HEK293T (cell line): ENCODE results near the gene MAP3K20.
A peak's percentile ranks its signal among the peaks of the same experiment; 100 is the strongest.

Experiments used
- CTCF ChIA-PET: fragments of 350-600 bp; formaldehyde crosslinking; extraction: SDS; loops from one replicate; lab custom pipeline; 2021; ENCODE audit warnings: antibody characterized with exemption, inconsistent platforms; lab: Yijun Ruan, JAX
- POLR2A ChIA-PET: fragments of 350-600 bp; formaldehyde crosslinking; extraction: SDS; loops from one replicate; lab custom pipeline; 2020; ENCODE audit warnings: antibody characterized with exemption, inconsistent platforms; lab: Yijun Ruan, JAX
- DNase-seq: peaks from one replicate; pipeline ENCODE4 v3.0.0; 2012; ENCODE audit warnings: mixed read lengths; ENCODE audit errors: extremely low spot score
- ARNT ChIP-seq: fragments of 450-650 bp; IDR thresholded peaks from 2 replicates; pipeline ENCODE4 v1.6.1; 2017; ENCODE audit warnings: mild to moderate bottlenecking
- BHLHE40 ChIP-seq: fragments of 450-650 bp; IDR thresholded peaks from 2 replicates; pipeline ENCODE4 v1.6.1; 2016; ENCODE audit warnings: mild to moderate bottlenecking, moderate library complexity, borderline replicate concordance
- CTBP1 ChIP-seq: fragments of 450-650 bp; IDR thresholded peaks from 2 replicates; pipeline ENCODE4 v1.6.1; 2016; ENCODE audit warnings: borderline replicate concordance
- ELF4 ChIP-seq: fragments of 450-650 bp; IDR thresholded peaks from 2 replicates; pipeline ENCODE4 v1.6.1; 2017; ENCODE audit warnings: antibody characterized with exemption
- FOXA1 ChIP-seq: fragments of 450-650 bp; IDR thresholded peaks from 2 replicates; pipeline ENCODE4 v1.6.1; 2016; ENCODE audit warnings: mild to moderate bottlenecking
- FOXK2 ChIP-seq: fragments of 450-650 bp; IDR thresholded peaks from 2 replicates; pipeline ENCODE4 v1.6.1; 2016; ENCODE audit warnings: mild to moderate bottlenecking
- FOXM1 ChIP-seq: fragments of 450-650 bp; IDR thresholded peaks from 2 replicates; pipeline ENCODE4 v1.6.1; 2017; ENCODE audit warnings: mild to moderate bottlenecking, borderline replicate concordance
- HDGF ChIP-seq: fragments of 450-650 bp; IDR thresholded peaks from 2 replicates; pipeline ENCODE4 v1.6.1; 2017; ENCODE audit warnings: antibody characterized with exemption, borderline replicate concordance
- L3MBTL2 ChIP-seq: fragments of 450-650 bp; conservative IDR thresholded peaks from 2 replicates; pipeline ENCODE4 v1.6.1; 2016; ENCODE audit warnings: mild to moderate bottlenecking
- LEF1 ChIP-seq: fragments of 450-650 bp; IDR thresholded peaks from 2 replicates; pipeline ENCODE4 v1.6.1; 2017; ENCODE audit warnings: mild to moderate bottlenecking, borderline replicate concordance
- NFRKB ChIP-seq: fragments of 450-650 bp; IDR thresholded peaks from 2 replicates; pipeline ENCODE4 v1.6.1; 2016; ENCODE audit warnings: mild to moderate bottlenecking, moderate library complexity
- PKNOX1 ChIP-seq: fragments of 450-650 bp; IDR thresholded peaks from 2 replicates; pipeline ENCODE4 v1.6.1; 2016
- SP1 ChIP-seq: fragments of 450-650 bp; IDR thresholded peaks from 2 replicates; pipeline ENCODE4 v1.6.1; 2017
- SUZ12 ChIP-seq: fragments of 450-650 bp; IDR thresholded peaks from 2 replicates; pipeline ENCODE4 v1.6.1; 2016; ENCODE audit warnings: mild to moderate bottlenecking
- TARDBP ChIP-seq: fragments of 450-650 bp; IDR thresholded peaks from 2 replicates; pipeline ENCODE4 v1.6.1; 2016
- ZNF384 ChIP-seq: fragments of 450-650 bp; IDR thresholded peaks from 2 replicates; pipeline ENCODE4 v1.6.1; 2016

Gene MAP3K20

GRCh38 chr2:173215316-173215715 is 139.7 kb downstream of the MAP3K20 start:
- POLR2A ChIA-PET = no interaction called here
- DNase-seq = no peak
- CTCF ChIA-PET = no interaction called here
- TF ChIP-seq FOXA1 (no peak), BHLHE40 (no peak), NFRKB (no peak), PKNOX1 (no peak), HDGF (no peak), ELF4 (no peak), L3MBTL2 (no peak), TARDBP (no peak), ARNT (no peak), SUZ12 (no peak), LEF1 (no peak), FOXM1 (no peak), CTBP1 (no peak), ZNF384 (no peak), FOXK2 (no peak), SP1 (no peak)

- CTCF ChIA-PET = no interaction called here
- DNase-seq = no peak
Measured at GRCh38 chr2:173216051-173216450, 140.4 kb downstream of the MAP3K20 start.

GRCh38 chr2:173216668-173217067 is 141.0 kb downstream of the MAP3K20 start:
- POLR2A ChIA-PET = no interaction called here
- DNase-seq = no peak
- TF ChIP-seq FOXM1 (no peak), CTBP1 (no peak), PKNOX1 (no peak), ELF4 (no peak), FOXA1 (no peak), L3MBTL2 (no peak), ZNF384 (no peak), BHLHE40 (no peak), LEF1 (no peak), ARNT (no peak), SUZ12 (no peak), SP1 (no peak), TARDBP (no peak), NFRKB (no peak), HDGF (no peak), FOXK2 (no peak)
- CTCF ChIA-PET = interaction anchor here (0.6 to 0.7 kb wide), 4 partner anchors 19 to 725 kb away, joined by 3 read pairs; no protein-coding TSS in a partner anchor

More at GRCh38 chr2:173216051-173216450, 140.4 kb downstream of the MAP3K20 start:
- TF ChIP-seq PKNOX1 = no peak
- no peak for TF ChIP-seq L3MBTL2
- TF ChIP-seq HDGF = no peak
- POLR2A ChIA-PET = no interaction called here

GRCh38 chr2:173217116-173217840 is 141.6 kb downstream of the MAP3K20 start:
- DNase-seq = no peak
- ChIA-PET POLR2A (no interaction called here), CTCF (interaction anchor here (0.6 to 1.6 kb wide), 6 partner anchors 19 to 726 kb away, joined by 3 to 8 read pairs (median 3); no protein-coding TSS in a partner anchor)
- TF ChIP-seq L3MBTL2 = no peak

- no peak for TF ChIP-seq TARDBP
- peak; percentile 29; the same call in 1 of the 2 replicates for TF ChIP-seq PKNOX1
- ChIA-PET CTCF (interaction anchor here (1.0 to 1.6 kb wide), 2 partner anchors 191 to 194 kb away, joined by 3 to 8 read pairs; no protein-coding TSS in a partner anchor), POLR2A (no interaction called here)
- peak; percentile 16 for DNase-seq
Measured at GRCh38 chr2:173218326-173219056, 142.8 kb downstream of the MAP3K20 start.

GRCh38 chr2:173221132-173221695 is 145.6 kb downstream of the MAP3K20 start:
- POLR2A ChIA-PET = no interaction called here
- CTCF ChIA-PET = no interaction called here
- DNase-seq = no peak
- TF ChIP-seq ZNF384 = no peak
- no peak for TF ChIP-seq BHLHE40
- TF ChIP-seq SP1 = no peak
- TF ChIP-seq FOXK2 = no peak
- no peak for TF ChIP-seq LEF1
- TF ChIP-seq NFRKB = no peak
- no peak for TF ChIP-seq FOXM1
- TF ChIP-seq ARNT = no peak
- no peak for TF ChIP-seq HDGF
- TF ChIP-seq FOXA1 = no peak
- no peak for TF ChIP-seq PKNOX1
- no peak for TF ChIP-seq TARDBP
- TF ChIP-seq ELF4 = no peak
- TF ChIP-seq SUZ12 = no peak
- no peak for TF ChIP-seq L3MBTL2
- TF ChIP-seq CTBP1 = no peak
